Smooth muscle cell (in vitro differentiated cells): ENCODE results near the gene MSH6. TPM values are rescaled to one million over a fixed set of nuclear protein-coding genes. Genes with fewer than 3 reads are reported as not detected.
"Not testable (repeated sequence)": the region's sequence is repeated elsewhere in the genome, so short reads cannot be mapped to it uniquely, and the experiment has no call there.

Source experiments
- DNase-seq: peaks from one replicate; lab custom pipeline; 2025; ENCODE audit not compliant: unreplicated experiment; lab: John Stamatoyannopoulos, UW
- H2AFZ ChIP-seq: fragments of 200-600 bp; sonication (generic); 2 replicates; pipeline ENCODE4 v1.6.0; 2016; ENCODE audit warnings: antibody characterized with exemption, low read depth, mild to moderate bottlenecking
- H3F3A ChIP-seq: fragments of 200-600 bp; sonication (generic); 2 replicates; pipeline ENCODE4 v1.6.0; 2017; ENCODE audit warnings: antibody characterized with exemption, low read depth
- H3K27ac ChIP-seq: fragments of 200-600 bp; sonication (generic); 2 replicates; pipeline ENCODE4 v1.5.1; 2016; ENCODE audit warnings: low read depth, mild to moderate bottlenecking
- H3K27me3 ChIP-seq: fragments of 200-600 bp; sonication (generic); 2 replicates; pipeline ENCODE4 v1.6.1; 2016; ENCODE audit warnings: low read depth, mild to moderate bottlenecking
- H3K36me3 ChIP-seq: fragments of 200-600 bp; sonication (generic); 2 replicates; pipeline ENCODE4 v1.5.1; 2016; ENCODE audit warnings: low read depth
- H3K4me1 ChIP-seq: fragments of 200-600 bp; sonication (generic); 2 replicates; pipeline ENCODE4 v1.5.1; 2016; ENCODE audit warnings: low read depth
- H3K4me2 ChIP-seq: fragments of 200-600 bp; sonication (generic); 2 replicates; pipeline ENCODE4 v1.6.0; 2016; ENCODE audit warnings: mild to moderate bottlenecking
- H3K4me3 ChIP-seq: fragments of 200-600 bp; sonication (generic); 2 replicates; pipeline ENCODE4 v1.5.1; 2016; ENCODE audit warnings: mild to moderate bottlenecking
- H3K79me2 ChIP-seq: fragments of 200-600 bp; sonication (generic); 2 replicates; pipeline ENCODE4 v1.6.0; 2016; ENCODE audit warnings: low read depth, mild to moderate bottlenecking
- H3K9ac ChIP-seq: fragments of 200-600 bp; sonication (generic); 2 replicates; pipeline ENCODE4 v1.6.0; 2016; ENCODE audit warnings: low read depth
- H3K9me3 ChIP-seq: fragments of 200-600 bp; sonication (generic); replicated peaks from 2 replicates; pipeline ENCODE4 v1.5.1; 2016; ENCODE audit warnings: low read depth
- H4K20me1 ChIP-seq: fragments of 200-600 bp; sonication (generic); 2 replicates; pipeline ENCODE4 v1.6.0; 2016; ENCODE audit warnings: low read depth
- CTCF ChIP-seq: fragments of 200-600 bp; sonication (generic); IDR thresholded peaks from 2 replicates; pipeline ENCODE4 v1.5.1; 2017; ENCODE audit warnings: borderline replicate concordance, mild to moderate bottlenecking, antibody characterized with exemption; ENCODE audit not compliant: insufficient read depth, poor library complexity, severe bottlenecking
- WGBS: methylation state at CpG from one replicate; pipeline ENCODE4 v1.1.7; 2016; ENCODE audit warnings: low lambda C conversion rate; 5-methylcytosine and 5-hydroxymethylcytosine counted together
- polyA plus RNA-seq: library from polyadenylated mRNA; unstranded; fragments of >200 nt; fragmentation: Nextera tagmentation; extraction: Ambion mirVana; gene quantifications from 2 replicates; pipeline ENCODE4 v1.2.1, GENCODE V29; 2016
- small RNA-seq: library from RNA; depleted of rRNA; stranded (forward); fragments of <200 nt; gene quantifications from one replicate; pipeline ENCODE3, GENCODE V24; 2014
- total RNA-seq: library from RNA; depleted of rRNA; stranded (reverse); fragments of >200 nt; gene quantifications from 2 replicates; pipeline ENCODE4 v1.2.3, GENCODE V29; 2014

MSH6 gene
- total and polyA plus RNA-seq, 2 experiments from 2014 or later = 48.7 to 65.2 TPM

GRCh38 chr2:47844162-47844561, 61.2 kb downstream of the MSH6 start:
- Histone ChIP-seq H3K4me3 (no peak overlapping the region), H3K27ac (no peak overlapping the region), H2AFZ (no peak overlapping the region), H3K79me2 (peaks cover 98% of the 10 kb centered on the region), H3K4me2 (no peak overlapping the region), H3K9me3 (no peaks in the 10 kb centered on the region), H4K20me1 (peaks cover 99% of the 10 kb centered on the region), H3K4me1 (no peaks in the 10 kb centered on the region), H3K36me3 (peaks cover 6% of the 10 kb centered on the region), H3F3A (peaks cover 9% of the 10 kb centered on the region), H3K9ac (no peak overlapping the region), H3K27me3 (no peaks in the 10 kb centered on the region)
- 97% methylated on average over 2 of the region's 2 CpGs for WGBS
- no peak for TF ChIP-seq CTCF
- DNase-seq = no peak

GRCh38 chr2:47849368-47849767, 66.4 kb downstream of the MSH6 start:
- H3K36me3 ChIP-seq = no peaks in the 10 kb centered on the region
- WGBS = 98% methylated on average over 2 of the region's 2 CpGs

GRCh38 chr2:47850198-47850597, 67.3 kb downstream of the MSH6 start:
- no peak overlapping the region for H3K4me2 ChIP-seq
- DNase-seq = no peak
- 94% methylated on average over 1 of the region's 1 CpG for WGBS
- H3K4me1 ChIP-seq = no peaks in the 10 kb centered on the region
- no peak overlapping the region for H3K27ac ChIP-seq
- no peaks in the 10 kb centered on the region for H3K36me3 ChIP-seq
- no peaks in the 10 kb centered on the region for H3K27me3 ChIP-seq
- no peak overlapping the region for H3K4me3 ChIP-seq
- H3K79me2 ChIP-seq = peaks cover 100% of the 10 kb centered on the region
- no peaks in the 10 kb centered on the region for H3K9me3 ChIP-seq
- no peak overlapping the region for H3K9ac ChIP-seq
- H4K20me1 ChIP-seq = peaks cover 99% of the 10 kb centered on the region
- H3F3A ChIP-seq = peaks cover 4% of the 10 kb centered on the region
- H2AFZ ChIP-seq = no peak overlapping the region
- TF ChIP-seq CTCF = no peak

More at GRCh38 chr2:47849368-47849767, 66.4 kb downstream of the MSH6 start:
- H3K9me3 ChIP-seq = no peaks in the 10 kb centered on the region
- no peak overlapping the region for H3K4me3 ChIP-seq
- H3K79me2 ChIP-seq = peaks cover 100% of the 10 kb centered on the region
- H3K27me3 ChIP-seq = no peaks in the 10 kb centered on the region
- H3K4me1 ChIP-seq = no peaks in the 10 kb centered on the region
- no peak overlapping the region for H3K9ac ChIP-seq
- TF ChIP-seq CTCF = no peak
- H3F3A ChIP-seq = peaks cover 4% of the 10 kb centered on the region
- H3K27ac ChIP-seq = no peak overlapping the region
- H3K4me2 ChIP-seq = no peak overlapping the region
- no peak overlapping the region for H2AFZ ChIP-seq
- DNase-seq = no peak
- H4K20me1 ChIP-seq = peaks cover 99% of the 10 kb centered on the region

GRCh38 chr2:47853067-47853777, 70.3 kb downstream of the MSH6 start:
- not testable (repeated sequence) for DNase-seq, H3K4me3 ChIP-seq
- WGBS = 85% methylated on average over 8 of the region's 8 CpGs

More at GRCh38 chr2:47853067-47853777, 70.3 kb downstream of the MSH6 start:
- not testable (repeated sequence) for H3K9ac ChIP-seq, H3K27ac ChIP-seq, H3K27me3 ChIP-seq, H2AFZ ChIP-seq, H3K4me1 ChIP-seq, H3K9me3 ChIP-seq, H3K4me2 ChIP-seq, H3K36me3 ChIP-seq, H3F3A ChIP-seq
- peaks cover 100% of the 10 kb centered on the region for H3K79me2 ChIP-seq
- peaks cover 99% of the 10 kb centered on the region for H4K20me1 ChIP-seq

Small RNA genes within 50 kb of the gene (small RNA-seq; reads per million reads assigned to genes)
- not detected for gene RF00026
- gene RPL36AP15 = 0.08 reads per million

Other genes starting within 250 kb of the MSH6 start
- gene KCNK12, start 212.2 kb upstream of the MSH6 start, total RNA-seq = 1.3 and 3.5 TPM in 2 replicates
- 3.5 and 4.5 TPM in 2 replicates for gene KCNK12, start 212.2 kb upstream of the MSH6 start, polyA plus RNA-seq
- 39.0 and 41.9 TPM in 2 replicates for gene FBXO11, start 123.4 kb downstream of the MSH6 start, total RNA-seq
- 21.0 and 23.1 TPM in 2 replicates for gene FBXO11, start 123.4 kb downstream of the MSH6 start, polyA plus RNA-seq